ENCODE data around the gene ABCB4.
A peak's percentile ranks its signal among the peaks of the same experiment; 100 is the strongest.
"Not testable (repeated sequence)": the region's sequence is repeated elsewhere in the genome, so short reads cannot be mapped to it uniquely, and the experiment has no call there.

The ABCB4 gene

DNA sequence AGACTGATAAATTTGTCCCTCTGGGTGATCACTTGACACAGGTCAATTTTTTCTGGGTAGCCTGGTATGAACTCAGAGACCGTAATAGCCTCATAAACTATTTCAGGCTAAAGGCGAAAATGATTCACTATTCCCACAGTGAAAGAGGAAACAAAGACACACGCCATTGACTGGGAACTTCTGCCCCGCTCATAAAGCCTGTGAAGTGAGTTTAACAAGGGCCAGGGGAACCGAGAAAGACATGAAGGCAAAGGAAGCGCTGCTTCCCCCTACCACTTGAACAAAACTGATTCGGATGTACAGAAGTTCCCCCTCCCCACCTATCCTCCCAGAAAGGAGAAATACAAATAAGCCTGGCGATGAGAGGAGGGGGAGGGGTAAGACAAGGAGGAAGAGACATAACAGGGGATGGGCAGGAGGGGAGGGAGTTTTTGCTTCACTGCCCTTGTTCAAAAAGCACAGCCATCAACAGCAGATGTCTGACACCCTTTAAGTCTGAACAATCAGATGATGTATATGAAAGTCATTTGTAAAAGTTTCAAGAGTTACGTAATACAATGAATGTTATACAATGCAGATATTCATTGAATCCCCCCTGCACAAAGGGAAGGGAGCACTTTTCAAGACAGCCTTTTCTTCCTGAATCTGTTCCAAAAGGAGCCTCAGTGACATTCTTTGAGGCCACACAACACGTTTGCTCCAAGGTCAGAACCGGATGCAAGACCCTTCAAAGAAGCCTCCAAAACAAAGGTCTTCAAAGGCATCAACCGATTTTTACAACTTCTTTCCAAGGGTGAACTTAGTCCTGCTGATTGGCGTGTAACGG is 734 bp downstream of the ABCB4 start:
- DNase-seq = no peak

GRCh38 chr7:87473986-87474385 is 1.5 kb downstream of the ABCB4 start:
- no peak for DNase-seq

- no peak for DNase-seq
These were observed 2.3 kb downstream of the ABCB4 start for GRCh38 chr7:87473192-87473591.

DNA sequence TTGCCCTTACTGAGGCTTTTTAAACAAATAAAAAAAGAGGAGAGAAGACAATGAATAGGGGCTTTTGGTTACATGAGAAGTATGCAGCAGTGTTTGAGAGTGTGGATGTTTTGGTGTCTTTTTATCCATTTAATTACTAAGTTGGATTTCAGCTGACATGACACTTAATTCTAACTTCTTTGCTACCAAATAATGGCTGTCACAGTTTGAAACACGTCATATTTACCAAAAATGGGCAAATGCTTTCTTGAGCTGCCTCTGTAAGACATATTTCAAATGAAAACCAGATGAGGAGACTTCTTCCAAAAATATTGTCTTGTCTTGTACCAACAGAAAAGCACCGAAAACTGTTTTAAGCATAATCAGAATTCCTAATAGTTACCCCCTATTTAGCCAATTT is 4.0 kb downstream of the ABCB4 start:
- DNase-seq = no peak

- not testable (repeated sequence) for DNase-seq
These were observed 6.3 kb downstream of the ABCB4 start for GRCh38 chr7:87469204-87469603.

DNA sequence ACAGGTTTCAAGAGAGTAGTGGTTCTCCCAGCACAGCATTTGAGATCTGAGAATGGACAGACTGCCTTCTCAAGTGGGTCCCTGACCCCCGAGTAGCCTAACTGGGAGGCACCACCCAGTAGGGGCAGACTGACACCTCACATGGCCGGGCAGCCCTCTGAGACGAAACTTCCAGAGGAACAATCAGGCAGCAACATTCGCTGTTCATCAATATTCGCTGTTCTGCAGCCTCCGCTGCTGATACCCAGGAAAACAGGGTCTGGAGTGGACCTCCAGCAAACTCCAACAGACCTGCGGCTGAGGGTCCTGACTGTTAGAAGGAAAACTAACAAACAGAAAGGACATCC is 10.0 kb downstream of the ABCB4 start:
- not testable (repeated sequence) for DNase-seq

DNA sequence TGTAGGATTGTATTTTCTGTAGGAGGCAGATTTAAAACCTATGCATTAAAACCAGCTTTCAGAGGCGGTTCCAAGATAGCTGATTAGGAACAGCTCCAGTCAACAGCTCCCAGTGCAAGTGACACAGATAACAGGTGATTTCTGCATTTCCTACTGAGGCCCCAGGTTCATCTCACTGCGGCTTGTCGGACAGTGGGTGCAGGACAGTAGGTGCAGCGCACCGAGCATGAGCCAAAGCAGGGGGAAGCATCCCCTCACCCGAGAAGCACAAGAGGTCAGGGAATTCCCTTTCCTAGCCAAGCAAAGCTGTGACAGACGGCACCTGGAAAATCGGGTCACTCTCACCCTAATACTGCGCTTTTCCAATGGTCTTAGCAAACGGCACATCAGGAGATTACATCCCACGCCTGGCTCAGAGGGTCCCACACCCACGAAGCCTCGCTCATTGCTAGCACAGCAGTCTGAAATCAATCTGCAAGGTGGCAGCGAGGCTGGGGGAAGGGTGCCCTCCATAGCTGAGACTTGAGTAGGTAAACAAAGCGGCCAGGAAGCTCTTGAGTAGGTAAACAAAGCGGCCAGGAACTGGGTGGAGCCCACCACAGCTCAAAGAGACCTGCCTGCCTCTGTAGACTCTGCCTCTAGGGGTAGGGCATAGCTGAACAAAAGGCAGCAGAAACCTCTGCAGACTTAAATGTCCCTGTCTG is 10.5 kb downstream of the ABCB4 start:
- peak; percentile 33 for DNase-seq

DNA sequence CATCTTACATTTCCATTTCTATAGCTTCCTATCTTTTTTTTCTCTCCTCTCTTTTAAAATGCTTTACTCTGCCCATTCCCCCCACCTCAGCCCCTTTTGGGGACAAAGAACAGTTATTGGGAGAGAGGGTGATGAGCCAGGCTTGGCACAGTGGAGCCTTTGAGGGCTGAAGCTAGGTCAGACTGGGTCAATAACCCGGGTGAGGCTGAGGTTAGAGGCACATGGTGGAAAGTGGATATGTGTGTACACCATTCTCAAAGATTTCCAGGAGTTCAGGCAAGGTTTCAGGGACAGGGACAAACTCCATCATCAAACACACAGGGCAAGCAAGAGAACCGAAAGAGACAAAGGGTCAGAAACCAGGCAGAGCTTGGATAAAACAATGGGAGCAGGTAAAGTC is 11.5 kb downstream of the ABCB4 start:
- no peak for DNase-seq

- not testable (repeated sequence) for DNase-seq
These were observed 15.0 kb downstream of the ABCB4 start for GRCh38 chr7:87460444-87460843.

DNA sequence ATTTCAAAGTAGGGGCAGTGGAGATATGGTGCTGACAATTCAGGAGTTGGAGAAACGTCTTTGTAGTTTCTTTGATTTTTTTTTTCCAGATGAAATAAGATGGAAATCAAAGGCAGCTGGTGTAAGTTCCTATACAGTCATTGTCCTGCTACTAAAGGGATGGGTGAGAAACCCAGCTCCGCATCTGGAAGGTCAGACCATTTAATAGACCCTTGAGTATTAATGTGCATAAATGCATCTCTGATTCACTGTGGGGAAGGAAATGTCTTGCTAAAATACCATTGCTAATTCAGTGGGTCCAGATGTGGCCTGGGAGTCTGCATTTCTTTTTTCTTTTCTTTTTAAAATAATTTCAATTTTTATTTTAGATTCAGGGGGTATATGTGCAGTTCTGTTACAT is 15.5 kb downstream of the ABCB4 start:
- DNase-seq = no peak

DNA sequence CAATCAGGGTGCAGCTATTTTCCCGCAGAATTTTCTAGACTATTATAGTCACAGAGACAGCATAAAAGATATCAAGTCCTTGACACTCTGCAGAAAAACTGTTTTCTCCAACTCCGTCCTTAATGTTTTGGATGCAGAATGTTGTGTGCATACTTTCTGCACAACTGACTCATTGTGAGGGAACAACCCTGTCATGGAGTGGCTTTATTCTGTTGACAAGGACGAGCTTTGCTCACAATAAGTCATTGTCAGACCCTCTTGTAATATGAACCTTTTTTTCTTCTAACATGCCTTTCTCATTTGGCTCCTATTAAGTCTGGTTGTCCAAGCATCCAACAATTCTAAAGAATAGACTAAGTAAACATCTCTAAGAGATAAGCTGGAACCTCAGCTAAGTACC is 17.3 kb downstream of the ABCB4 start:
- DNase-seq = no peak

- no peak for DNase-seq
These were observed 19.2 kb downstream of the ABCB4 start for GRCh38 chr7:87456247-87456646.

GRCh38 chr7:87452279-87452678 is 23.2 kb downstream of the ABCB4 start:
- no peak for DNase-seq

DNA sequence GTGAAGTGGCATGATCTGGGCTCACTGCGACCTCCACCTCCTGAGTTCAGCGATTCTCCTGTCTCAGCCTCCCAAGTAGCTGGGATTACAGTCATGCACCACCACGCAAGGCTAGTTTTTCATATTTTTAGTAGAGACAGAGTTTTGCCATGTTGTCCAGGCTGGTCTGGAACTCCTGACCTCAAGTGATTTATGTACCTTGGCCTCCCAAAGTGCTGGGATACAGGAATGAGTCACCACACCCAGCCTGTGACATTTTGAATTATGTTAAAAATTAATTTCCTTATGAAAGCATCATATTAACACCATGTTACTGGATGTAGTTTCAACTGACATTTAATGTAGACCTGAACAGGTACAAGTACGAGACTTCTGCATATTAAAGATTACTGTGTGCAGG is 24.3 kb downstream of the ABCB4 start:
- no peak for DNase-seq

DNA sequence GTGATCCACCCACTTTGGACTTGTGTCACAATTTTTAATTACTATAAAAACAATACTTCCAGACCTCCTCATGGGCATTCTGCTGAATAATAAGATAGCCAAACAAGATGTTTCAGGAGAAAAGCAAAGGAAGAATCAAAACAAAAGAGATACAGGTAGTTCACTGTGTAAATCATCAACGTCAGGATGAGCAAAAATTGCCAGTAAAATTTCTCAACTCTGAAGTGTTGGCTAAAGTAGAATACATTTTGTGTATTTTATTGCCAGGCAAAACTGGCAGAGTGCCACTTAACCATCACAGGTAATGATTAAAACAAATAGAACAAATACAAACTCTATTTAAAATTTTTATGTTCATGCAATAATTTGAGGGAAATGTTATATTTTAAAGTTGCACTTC is 24.8 kb downstream of the ABCB4 start:
- DNase-seq = no peak

GRCh38 chr7:87448388-87448787 is 27.1 kb downstream of the ABCB4 start:
- DNase-seq = no peak

- DNase-seq = no peak
These were observed 28.3 kb downstream of the ABCB4 start for GRCh38 chr7:87447116-87447635.

GRCh38 chr7:87445897-87446296 is 29.6 kb downstream of the ABCB4 start:
- no peak for DNase-seq

DNA sequence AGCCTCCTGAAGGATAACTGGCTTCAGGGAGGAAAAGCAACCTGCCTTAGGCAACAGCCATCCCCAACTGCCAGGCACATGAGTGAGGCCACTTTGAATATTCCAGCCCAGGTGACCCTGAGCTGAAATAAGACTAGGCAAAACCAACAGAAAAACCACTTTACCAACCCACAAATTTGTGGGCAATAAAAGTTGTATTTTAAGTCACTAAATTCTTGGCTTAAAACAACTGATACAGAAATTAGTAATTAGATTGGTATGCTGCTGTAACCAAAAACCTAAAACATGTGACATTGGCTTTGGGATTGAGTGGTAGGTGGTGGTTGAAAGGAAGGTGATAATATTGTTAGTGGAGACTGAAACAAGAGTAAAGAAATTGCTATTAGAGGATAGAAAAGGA is 39.9 kb downstream of the ABCB4 start:
- DNase-seq = no peak

- DNase-seq = no peak
These were observed 42.9 kb downstream of the ABCB4 start for GRCh38 chr7:87432536-87432935.

GRCh38 chr7:87427288-87427687 is 48.2 kb downstream of the ABCB4 start:
- no peak for DNase-seq

GRCh38 chr7:87426160-87426559 is 49.3 kb downstream of the ABCB4 start:
- DNase-seq = no peak

DNA sequence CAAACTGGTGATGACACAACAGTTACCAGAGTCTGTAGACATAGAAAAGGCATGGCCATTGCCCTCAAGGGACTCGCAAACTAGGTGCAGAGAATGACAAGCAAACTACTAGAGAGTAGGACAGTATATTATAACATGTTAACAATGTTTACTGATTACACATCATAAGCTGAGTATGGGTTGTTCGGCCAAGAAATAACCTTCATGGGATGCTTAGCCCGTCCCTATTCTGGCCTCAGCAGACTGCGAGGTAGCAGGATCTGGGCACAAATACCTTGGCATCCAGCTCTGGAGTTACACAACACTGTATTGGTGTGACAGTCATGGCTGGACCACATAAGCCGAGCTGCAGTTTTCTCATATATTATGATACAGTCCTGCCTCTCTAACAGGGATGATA is 51.4 kb downstream of the ABCB4 start:
- no peak for DNase-seq

DNA sequence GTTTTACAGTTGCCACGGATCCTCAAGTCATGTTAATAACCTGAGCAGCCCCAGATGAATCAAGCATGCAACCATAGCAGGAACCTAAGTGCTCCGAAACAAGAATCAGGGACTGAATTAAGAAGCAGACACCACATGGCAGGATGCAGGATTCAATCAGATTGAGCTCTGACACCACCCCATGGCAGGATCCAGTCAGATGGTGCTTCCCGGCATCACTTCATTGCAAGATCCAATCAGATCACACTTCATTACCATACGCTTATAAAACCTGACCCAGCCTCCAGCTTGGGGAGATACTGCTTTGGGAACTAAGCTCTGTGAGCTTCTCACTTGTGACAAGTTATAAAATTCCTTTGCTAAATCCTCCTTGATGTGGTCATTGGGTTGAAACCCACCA is 55.3 kb downstream of the ABCB4 start:
- no peak for DNase-seq
